ENCODE results near the gene TIGD3.

TIGD3 gene

GRCh38 chr11:65373839-65374580 is 19.5 kb downstream of the TIGD3 start:
- no peak for DNase-seq

- DNase-seq: no peak
Measured at GRCh38 chr11:65375012-65375411, 20.5 kb downstream of the TIGD3 start.

- DNase-seq: no peak
Measured at GRCh38 chr11:65376138-65376713, 21.7 kb downstream of the TIGD3 start.

- no peak for DNase-seq
Measured at GRCh38 chr11:65377036-65377435, 22.5 kb downstream of the TIGD3 start.

GRCh38 chr11:65377777-65378176 is 23.2 kb downstream of the TIGD3 start:
- no peak for DNase-seq

- no peak for DNase-seq
Measured at GRCh38 chr11:65378208-65378927, 23.8 kb downstream of the TIGD3 start.

- no peak for DNase-seq
Measured at GRCh38 chr11:65378928-65379638, 24.5 kb downstream of the TIGD3 start.

GRCh38 chr11:65379698-65380459 is 25.3 kb downstream of the TIGD3 start:
- no peak for DNase-seq

GRCh38 chr11:65380460-65381119 is 26.0 kb downstream of the TIGD3 start:
- DNase-seq: no peak

GRCh38 chr11:65381716-65382032 is 27.1 kb downstream of the TIGD3 start:
- no peak for DNase-seq

GRCh38 chr11:65382033-65382803 is 27.7 kb downstream of the TIGD3 start, which contains the start of gene SLC25A45:
Gene SLC25A45, minus strand, starts transcription at chr11:65382646. Its CDS starts 695 bp downstream, at chr11:65381951.
- peak; percentile 44 to 68 for DNase-seq

GRCh38 chr11:65382804-65383368 is 28.3 kb downstream of the TIGD3 start:
- DNase-seq: no peak

- DNase-seq: no peak
Measured at GRCh38 chr11:65383778-65384177, 29.2 kb downstream of the TIGD3 start.

GRCh38 chr11:65384301-65384889 is 29.8 kb downstream of the TIGD3 start:
- no peak for DNase-seq

- peak; percentile 55 to 79 for DNase-seq
Measured at GRCh38 chr11:65386307-65387140, 32.0 kb downstream of the TIGD3 start, which contains the start of gene FRMD8. Gene FRMD8, plus strand, starts transcription at chr11:65386637. Its CDS starts 400 bp downstream, at chr11:65387037.

- DNase-seq: no peak
Measured at GRCh38 chr11:65388731-65389130, 34.2 kb downstream of the TIGD3 start.

- DNase-seq: no peak
Measured at GRCh38 chr11:65389294-65389980, 34.9 kb downstream of the TIGD3 start.

- DNase-seq: no peak
Measured at GRCh38 chr11:65390099-65390941, 35.8 kb downstream of the TIGD3 start.
